ENCODE results near the gene LAMA5.

Gene LAMA5

GRCh38 chr20:62301111-62301668, 65.9 kb downstream of the LAMA5 start:
- TF ChIP-seq EGR1 (IDR thresholded peaks at IDR 0.05) (no peak), YY1 (IDR thresholded peaks at IDR 0.05; ENCODE audit: low read depth) (no peak), USF1 (IDR thresholded peaks at IDR 0.05) (no peak), MAX (IDR thresholded peaks at IDR 0.05) (no peak), TCF12 (IDR thresholded peaks at IDR 0.05; ENCODE audit: low read depth) (no peak), FOXM1 (IDR thresholded peaks at IDR 0.05; ENCODE audit: borderline replicate concordance, low read depth) (no peak), CREB1 (IDR thresholded peaks at IDR 0.05; ENCODE audit: low read depth) (no peak), REST (IDR thresholded peaks at IDR 0.05; ENCODE audit: low read depth) (no peak), NFIC (IDR thresholded peaks at IDR 0.05) (no peak), TAF1 (IDR thresholded peaks at IDR 0.05; ENCODE audit: low read depth) (no peak), TEAD4 (IDR thresholded peaks at IDR 0.05) (no peak), RAD21 (IDR thresholded peaks at IDR 0.05; ENCODE audit: low read depth) (no peak), ZBTB7A (IDR thresholded peaks at IDR 0.05; ENCODE audit: low read depth) (no peak), CEBPB (IDR thresholded peaks at IDR 0.05) (no peak), EP300 (IDR thresholded peaks at IDR 0.05; ENCODE audit: borderline replicate concordance) (no peak)

- TF ChIP-seq ZBTB7A (IDR thresholded peaks at IDR 0.05; ENCODE audit: low read depth) (no peak), TAF1 (IDR thresholded peaks at IDR 0.05; ENCODE audit: low read depth) (no peak), CREB1 (IDR thresholded peaks at IDR 0.05; ENCODE audit: low read depth) (no peak), TEAD4 (IDR thresholded peaks at IDR 0.05) (no peak), NFIC (IDR thresholded peaks at IDR 0.05) (no peak)
Observed at GRCh38 chr20:62300319-62300718, 66.8 kb downstream of the LAMA5 start.

- TF ChIP-seq NFIC (IDR thresholded peaks at IDR 0.05) (no peak), CREB1 (IDR thresholded peaks at IDR 0.05; ENCODE audit: low read depth) (no peak), TAF1 (IDR thresholded peaks at IDR 0.05; ENCODE audit: low read depth) (no peak), YY1 (IDR thresholded peaks at IDR 0.05; ENCODE audit: low read depth) (no peak), CEBPB (IDR thresholded peaks at IDR 0.05) (no peak), REST (IDR thresholded peaks at IDR 0.05; ENCODE audit: low read depth) (no peak), USF1 (IDR thresholded peaks at IDR 0.05) (no peak), TCF12 (IDR thresholded peaks at IDR 0.05; ENCODE audit: low read depth) (no peak), EP300 (IDR thresholded peaks at IDR 0.05; ENCODE audit: borderline replicate concordance) (no peak), RAD21 (IDR thresholded peaks at IDR 0.05; ENCODE audit: low read depth) (no peak), FOXM1 (IDR thresholded peaks at IDR 0.05; ENCODE audit: borderline replicate concordance, low read depth) (no peak), TEAD4 (IDR thresholded peaks at IDR 0.05) (no peak), EGR1 (IDR thresholded peaks at IDR 0.05) (no peak), ZBTB7A (IDR thresholded peaks at IDR 0.05; ENCODE audit: low read depth) (no peak), MAX (IDR thresholded peaks at IDR 0.05) (no peak)
Observed at GRCh38 chr20:62299666-62300236, 67.4 kb downstream of the LAMA5 start.

- TF ChIP-seq CREB1 (IDR thresholded peaks at IDR 0.05; ENCODE audit: low read depth), result no peak
- no peak for TF ChIP-seq RAD21 (IDR thresholded peaks at IDR 0.05; ENCODE audit: low read depth)
- no peak for TF ChIP-seq USF1 (IDR thresholded peaks at IDR 0.05)
- TF ChIP-seq REST (IDR thresholded peaks at IDR 0.05; ENCODE audit: low read depth), result no peak
- TF ChIP-seq EP300 (IDR thresholded peaks at IDR 0.05; ENCODE audit: borderline replicate concordance), result no peak
- no peak for TF ChIP-seq EGR1 (IDR thresholded peaks at IDR 0.05)
- no peak for TF ChIP-seq MAX (IDR thresholded peaks at IDR 0.05)
- no peak for TF ChIP-seq FOXM1 (IDR thresholded peaks at IDR 0.05; ENCODE audit: borderline replicate concordance, low read depth)
- TF ChIP-seq YY1 (IDR thresholded peaks at IDR 0.05; ENCODE audit: low read depth), result no peak
- TF ChIP-seq TCF12 (IDR thresholded peaks at IDR 0.05; ENCODE audit: low read depth), result no peak
Observed at GRCh38 chr20:62298577-62299249, 68.4 kb downstream of the LAMA5 start.
